CD4-positive, CD25-positive, alpha-beta regulatory T cell (primary cell): ENCODE results near the gene KAZN. TPM values are rescaled to one million over a fixed set of nuclear protein-coding genes. Genes with fewer than 3 reads are reported as not detected.

Experiments
- ATAC-seq, 2 donors: fragments of 150-1000 bp; cut with Tn5 transposase; one replicate each; pipeline ENCODE4 v1.10.0; 2021; ENCODE audit warnings: low read depth in 2 of 2, moderate number of reproducible peaks in 2 of 2, moderate library complexity in 1 of 2
- DNase-seq, 3 donors: peaks; one replicate each; pipeline versions ENCODE4 v3.0.0 to v3.0.0-alpha.2; 2012 to 2022; ENCODE audit warnings: mixed read lengths in 1 of 3
- H3K27ac ChIP-seq: one replicate; pipeline ENCODE4 v1.7.0; 2013; ENCODE audit warnings: mild to moderate bottlenecking, low read length; ENCODE audit not compliant: insufficient read depth, poor library complexity, severe bottlenecking
- H3K27me3 ChIP-seq: one replicate; pipeline ENCODE4 v1.7.0; 2013; ENCODE audit warnings: low read length; ENCODE audit not compliant: control insufficient read depth, insufficient read depth
- H3K36me3 ChIP-seq: one replicate; pipeline ENCODE4 v1.7.0; 2013; ENCODE audit warnings: mild to moderate bottlenecking, low read length, moderate library complexity; ENCODE audit not compliant: control insufficient read depth, insufficient read depth
- H3K4me1 ChIP-seq: 2 replicates; pipeline ENCODE4 v1.7.0; 2013; ENCODE audit warnings: mild to moderate bottlenecking, low read length; ENCODE audit not compliant: insufficient read depth, control insufficient read depth, poor library complexity, severe bottlenecking
- H3K4me3 ChIP-seq: one replicate; pipeline ENCODE4 v1.7.0; 2013; ENCODE audit warnings: low read depth, mild to moderate bottlenecking, low read length, moderate library complexity
- H3K9me3 ChIP-seq, 2 experiments: 1 replicate in 1 of 2; 2 replicates in 1 of 2; pipeline ENCODE4 v1.7.0; 2013; ENCODE audit warnings: low read length in 2 of 2, mild to moderate bottlenecking in 1 of 2, moderate library complexity in 1 of 2; ENCODE audit not compliant: control insufficient read depth in 2 of 2
- H3K27ac Mint-ChIP-seq, 3 donors: one replicate each; pipeline ENCODE4 v1.8.0; 2020 to 2022; ENCODE audit warnings: mild to moderate bottlenecking in 3 of 3, mixed read lengths in 3 of 3, moderate library complexity in 2 of 3
- H3K27me3 Mint-ChIP-seq: one replicate; pipeline ENCODE4 v1.8.0; 2022; ENCODE audit warnings: mild to moderate bottlenecking, mixed read lengths
- H3K36me3 Mint-ChIP-seq: one replicate; pipeline ENCODE4 v1.8.0; 2020; ENCODE audit warnings: mixed read lengths
- H3K4me1 Mint-ChIP-seq, 4 donors: one replicate each; pipeline ENCODE4 v1.8.0; 2020 to 2022; ENCODE audit warnings: mixed read lengths in 4 of 4, mild to moderate bottlenecking in 1 of 4
- H3K4me3 Mint-ChIP-seq, 4 donors: one replicate each; pipeline ENCODE4 v1.8.0; 2020 to 2022; ENCODE audit warnings: mild to moderate bottlenecking in 4 of 4, mixed read lengths in 4 of 4, moderate library complexity in 3 of 4
- H3K9me3 Mint-ChIP-seq, 7 donors: one replicate each; pipeline ENCODE4 v1.8.0; 2020 to 2022; ENCODE audit warnings: mixed read lengths in 7 of 7, mild to moderate bottlenecking in 3 of 7, moderate library complexity in 2 of 7
- polyA plus RNA-seq, 4 donors: library from polyadenylated mRNA; unstranded; fragments of 300-500 nt; fragmentation: Illumina TruSeq; gene quantifications; one replicate each; pipeline ENCODE4 v1.2.3, GENCODE V29; 2021
- total RNA-seq: library from RNA; stranded (reverse); gene quantifications from one replicate; pipeline ENCODE4 v1.2.3, GENCODE V29; 2022

The KAZN gene
- total and polyA plus RNA-seq, 5 donors from 2014 or later: not detected

GRCh38 chr1:15042866-15043265 is 444.4 kb downstream of the KAZN start:
- Histone ChIP-seq H3K27ac (no peak overlapping the region), H3K4me1 (no peaks in the 10 kb centered on the region), H3K4me3 (no peak overlapping the region), H3K9me3 (no peaks in the 10 kb centered on the region), H3K27me3 (no peaks in the 10 kb centered on the region), H3K36me3 (no peaks in the 10 kb centered on the region)
- DNase-seq (no peak), ATAC-seq (no peak)
- H3K4me1 Mint-ChIP-seq: no peaks in the 10 kb centered on the region
- H3K36me3 Mint-ChIP-seq: no peaks in the 10 kb centered on the region
- no peak overlapping the region for H3K27ac Mint-ChIP-seq
- peaks cover 4% of the 10 kb centered on the region for H3K27me3 Mint-ChIP-seq
- no peak overlapping the region for H3K4me3 Mint-ChIP-seq
- no peaks in the 10 kb centered on the region for H3K9me3 Mint-ChIP-seq

GRCh38 chr1:15043934-15044333 is 445.4 kb downstream of the KAZN start:
- Histone ChIP-seq H3K36me3 (no peaks in the 10 kb centered on the region), H3K4me3 (no peak overlapping the region), H3K27ac (no peak overlapping the region), H3K9me3 (no peaks in the 10 kb centered on the region), H3K27me3 (no peaks in the 10 kb centered on the region), H3K4me1 (no peaks in the 10 kb centered on the region)
- Mint-ChIP-seq H3K27me3 (peaks cover 4% of the 10 kb centered on the region), H3K36me3 (no peaks in the 10 kb centered on the region), H3K9me3 (no peaks in the 10 kb centered on the region), H3K4me1 (no peaks in the 10 kb centered on the region), H3K27ac (no peak overlapping the region), H3K4me3 (no peak overlapping the region)
- DNase-seq (no peak), ATAC-seq (no peak)

- Mint-ChIP-seq H3K4me1 (no peaks in the 10 kb centered on the region), H3K27ac (peak overlapping the region in 1 of 3 donors; percentile 20), H3K36me3 (no peaks in the 10 kb centered on the region), H3K9me3 (no peaks in the 10 kb centered on the region), H3K4me3 (no peak overlapping the region), H3K27me3 (peaks cover 4% of the 10 kb centered on the region)
- Histone ChIP-seq H3K9me3 (no peaks in the 10 kb centered on the region), H3K27me3 (no peaks in the 10 kb centered on the region), H3K4me1 (no peaks in the 10 kb centered on the region), H3K27ac (no peak overlapping the region), H3K4me3 (no peak overlapping the region), H3K36me3 (no peaks in the 10 kb centered on the region)
- DNase-seq: no peak
- ATAC-seq: no peak
Measured at GRCh38 chr1:15045123-15045522, 446.6 kb downstream of the KAZN start.

GRCh38 chr1:15046487-15047165 is 448.1 kb downstream of the KAZN start:
- Mint-ChIP-seq H3K4me3 (no peak overlapping the region), H3K36me3 (no peaks in the 10 kb centered on the region), H3K27ac (no peak overlapping the region), H3K9me3 (no peaks in the 10 kb centered on the region), H3K27me3 (peaks cover 4% of the 10 kb centered on the region), H3K4me1 (no peaks in the 10 kb centered on the region)
- DNase-seq: peak in 2 of 3 donors; percentile 18 to 38
- Histone ChIP-seq H3K27me3 (no peaks in the 10 kb centered on the region), H3K9me3 (no peaks in the 10 kb centered on the region), H3K4me1 (no peaks in the 10 kb centered on the region), H3K4me3 (no peak overlapping the region), H3K27ac (no peak overlapping the region), H3K36me3 (no peaks in the 10 kb centered on the region)
- no peak for ATAC-seq

GRCh38 chr1:15047237-15047636 is 448.8 kb downstream of the KAZN start:
- Mint-ChIP-seq H3K4me3 (no peak overlapping the region), H3K27ac (no peak overlapping the region), H3K36me3 (no peaks in the 10 kb centered on the region), H3K27me3 (peaks cover 4% of the 10 kb centered on the region), H3K4me1 (no peaks in the 10 kb centered on the region), H3K9me3 (peaks cover 0 to 1% (median 0%) of the 10 kb centered on the region in 7 donors)
- Histone ChIP-seq H3K4me1 (no peaks in the 10 kb centered on the region), H3K9me3 (no peaks in the 10 kb centered on the region), H3K27ac (no peak overlapping the region), H3K36me3 (no peaks in the 10 kb centered on the region), H3K4me3 (no peak overlapping the region), H3K27me3 (no peaks in the 10 kb centered on the region)
- no peak for DNase-seq
- no peak for ATAC-seq

- no peaks in the 10 kb centered on the region for H3K36me3 ChIP-seq
- no peak overlapping the region for H3K4me3 ChIP-seq
- H3K4me3 Mint-ChIP-seq: no peak overlapping the region
- DNase-seq (no peak), ATAC-seq (no peak)
- H3K27ac Mint-ChIP-seq: no peak overlapping the region
- H3K4me1 ChIP-seq: no peaks in the 10 kb centered on the region
- no peak overlapping the region for H3K27ac ChIP-seq
- no peaks in the 10 kb centered on the region for H3K4me1 Mint-ChIP-seq
- H3K27me3 ChIP-seq: no peaks in the 10 kb centered on the region
- no peaks in the 10 kb centered on the region for H3K9me3 ChIP-seq
- H3K36me3 Mint-ChIP-seq: no peaks in the 10 kb centered on the region
- H3K27me3 Mint-ChIP-seq: peaks cover 4% of the 10 kb centered on the region
- H3K9me3 Mint-ChIP-seq: peaks cover 0 to 1% (median 0%) of the 10 kb centered on the region in 7 donors
Measured at GRCh38 chr1:15048437-15048980, 450.0 kb downstream of the KAZN start.

GRCh38 chr1:15049067-15049466 is 450.6 kb downstream of the KAZN start:
- no peaks in the 10 kb centered on the region for H3K9me3 ChIP-seq
- Mint-ChIP-seq H3K36me3 (no peaks in the 10 kb centered on the region), H3K27me3 (peaks cover 4% of the 10 kb centered on the region), H3K4me1 (no peaks in the 10 kb centered on the region), H3K4me3 (no peak overlapping the region), H3K27ac (no peak overlapping the region), H3K9me3 (peaks cover 0 to 1% (median 0%) of the 10 kb centered on the region in 7 donors)
- ATAC-seq (no peak), DNase-seq (no peak)
- H3K4me1 ChIP-seq: no peaks in the 10 kb centered on the region
- H3K27me3 ChIP-seq: no peaks in the 10 kb centered on the region
- H3K4me3 ChIP-seq: no peak overlapping the region
- no peaks in the 10 kb centered on the region for H3K36me3 ChIP-seq
- no peak overlapping the region for H3K27ac ChIP-seq

GRCh38 chr1:15051882-15052528 is 453.5 kb downstream of the KAZN start:
- H3K36me3 Mint-ChIP-seq: no peaks in the 10 kb centered on the region
- no peak overlapping the region for H3K27ac Mint-ChIP-seq
- ATAC-seq (no peak), DNase-seq (no peak)
- no peaks in the 10 kb centered on the region for H3K4me1 ChIP-seq
- H3K4me3 Mint-ChIP-seq: no peak overlapping the region
- H3K4me3 ChIP-seq: no peak overlapping the region
- no peak overlapping the region for H3K27ac ChIP-seq
- no peaks in the 10 kb centered on the region for H3K4me1 Mint-ChIP-seq
- H3K36me3 ChIP-seq: no peaks in the 10 kb centered on the region
- H3K27me3 ChIP-seq: no peaks in the 10 kb centered on the region
- H3K9me3 ChIP-seq: no peaks in the 10 kb centered on the region
- H3K9me3 Mint-ChIP-seq: peaks cover 0 to 1% (median 0%) of the 10 kb centered on the region in 7 donors
- no peaks in the 10 kb centered on the region for H3K27me3 Mint-ChIP-seq
